Effector CD8-positive, alpha-beta T cell (primary cell): Measurements from ENCODE around the gene GNB1L.

Experiments
- DNase-seq: peaks from one replicate; lab custom pipeline; 2025; lab: John Stamatoyannopoulos, UW

GNB1L gene

GRCh38 chr22:19808873-19809478, 45.7 kb downstream of the GNB1L start:
- DNase-seq, result no peak

DNA sequence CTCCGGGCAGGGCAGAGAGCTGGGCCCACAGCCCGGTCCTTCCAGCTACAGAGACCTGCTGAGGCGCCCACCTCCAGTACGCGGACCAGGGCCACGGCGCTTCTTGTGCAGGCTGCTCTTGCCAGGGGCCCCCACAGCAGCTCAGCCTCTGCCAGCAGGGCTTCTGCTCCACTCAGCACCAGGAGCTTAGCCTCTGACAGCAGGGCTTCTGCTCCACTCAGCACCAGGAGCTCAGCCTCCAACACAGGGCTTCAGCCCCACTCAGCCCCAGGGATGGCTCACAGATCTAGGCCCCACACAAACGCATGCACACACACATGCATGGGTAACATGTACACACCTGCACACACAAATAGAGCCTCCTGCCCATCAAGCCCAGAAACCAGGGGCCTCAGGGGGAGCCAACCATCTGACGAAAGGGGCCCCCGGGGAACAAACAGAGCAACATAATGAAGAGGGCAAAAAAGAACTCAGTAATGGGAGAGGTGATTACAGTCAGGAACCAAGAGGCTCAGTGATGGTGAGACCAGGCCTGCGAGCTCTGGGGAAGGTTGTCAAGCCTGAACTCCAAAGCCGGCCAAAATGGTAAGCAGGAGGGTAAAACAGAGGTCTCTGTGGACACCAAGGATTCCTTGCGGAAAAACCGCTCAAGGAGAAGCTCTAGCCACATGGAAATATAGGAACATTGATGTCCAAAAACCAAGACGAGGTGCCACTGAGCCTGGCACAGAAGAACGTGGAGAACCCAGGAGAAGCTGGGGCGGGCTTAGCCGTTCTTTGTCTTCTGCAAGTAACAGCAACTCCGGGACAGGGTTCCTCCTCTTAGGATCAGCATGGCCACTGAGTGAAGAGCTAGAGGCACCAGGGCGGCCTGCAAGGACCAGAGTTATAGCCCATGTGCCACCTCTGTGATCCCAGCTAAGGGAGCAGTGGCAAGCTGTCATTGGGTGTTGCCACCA, 46.5 kb downstream of the GNB1L start:
- DNase-seq, result no peak

DNA sequence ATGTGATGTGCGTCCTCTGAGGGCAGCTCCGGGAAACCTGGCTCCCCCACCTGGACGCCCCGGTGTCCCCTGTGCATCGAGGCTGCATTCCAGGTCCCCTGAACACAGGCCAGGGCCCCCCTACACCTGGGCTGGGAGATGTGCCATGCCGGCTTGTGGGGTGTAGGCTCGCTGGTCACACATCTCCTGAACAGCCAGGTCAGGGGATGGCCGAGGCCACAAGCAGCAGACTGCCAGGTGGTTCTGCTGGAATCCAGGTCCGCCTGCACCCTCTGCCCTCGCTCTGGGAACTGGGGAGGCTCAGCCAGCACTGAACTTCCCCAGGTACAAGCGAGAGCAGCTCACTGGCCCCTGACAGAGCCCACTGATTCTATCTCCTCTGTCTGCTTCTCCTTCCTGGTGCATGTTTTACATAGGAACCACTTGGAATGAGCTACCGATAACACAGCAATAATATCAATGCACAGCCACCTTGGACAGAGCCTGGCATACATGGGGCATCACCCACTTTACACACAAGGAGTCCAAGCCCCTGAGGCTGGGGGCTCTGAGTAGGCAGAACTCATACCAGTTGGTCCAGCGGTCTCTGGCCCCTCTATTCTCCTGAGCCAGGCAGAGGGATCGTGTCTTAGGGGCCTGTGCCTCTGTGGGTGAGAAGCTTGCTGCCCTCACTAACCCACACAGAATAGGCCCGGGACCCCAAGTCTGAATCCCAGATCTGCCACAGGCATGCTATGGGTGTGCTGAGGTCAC, 47.3 kb downstream of the GNB1L start:
- no peak for DNase-seq

DNA sequence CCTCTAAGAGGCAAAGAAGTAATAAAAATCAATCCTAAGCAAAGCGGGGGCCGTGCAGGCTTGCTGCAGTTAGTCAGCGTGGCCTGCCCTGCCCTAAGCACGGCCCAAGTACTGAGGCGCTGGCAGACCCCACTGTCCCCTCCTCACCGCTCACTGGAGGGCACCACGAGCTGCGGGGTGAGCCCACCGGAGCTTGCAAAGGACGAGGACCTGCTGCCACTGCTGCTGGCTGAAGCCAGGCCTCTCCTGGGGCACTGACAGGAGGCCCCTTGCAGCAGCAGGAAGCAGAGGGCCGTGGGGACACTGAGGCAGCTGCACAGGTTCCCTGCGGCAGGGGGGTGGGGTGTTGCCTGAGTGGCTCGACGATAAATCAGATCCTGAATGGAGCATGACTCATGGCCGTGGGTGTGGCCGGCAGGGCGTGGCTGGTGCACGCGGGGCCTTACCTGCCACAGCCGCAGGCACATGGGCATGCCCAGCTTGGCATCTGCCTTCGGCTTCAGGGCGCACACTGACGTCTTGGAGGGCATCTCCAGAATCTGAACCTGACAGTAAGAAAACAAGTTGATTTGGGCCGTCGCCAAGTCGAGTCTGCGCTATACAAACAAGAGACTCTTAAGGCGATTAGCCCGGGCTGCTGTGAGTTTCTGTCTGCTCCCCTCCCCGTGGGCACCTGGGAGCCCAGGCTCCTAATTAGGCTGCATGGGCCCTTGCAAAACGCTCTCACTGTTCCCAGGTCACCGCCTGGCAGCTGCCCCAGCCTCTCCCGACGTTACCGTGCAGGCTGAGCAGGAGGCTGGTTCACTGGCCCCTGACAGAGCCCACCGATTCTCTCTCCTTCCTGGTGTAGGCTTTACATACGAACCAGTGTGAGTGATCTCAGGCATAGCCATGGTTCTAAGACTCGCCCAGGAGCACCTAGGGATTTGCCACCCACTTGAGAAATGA, 48.2 kb downstream of the GNB1L start:
- DNase-seq, result no peak

DNA sequence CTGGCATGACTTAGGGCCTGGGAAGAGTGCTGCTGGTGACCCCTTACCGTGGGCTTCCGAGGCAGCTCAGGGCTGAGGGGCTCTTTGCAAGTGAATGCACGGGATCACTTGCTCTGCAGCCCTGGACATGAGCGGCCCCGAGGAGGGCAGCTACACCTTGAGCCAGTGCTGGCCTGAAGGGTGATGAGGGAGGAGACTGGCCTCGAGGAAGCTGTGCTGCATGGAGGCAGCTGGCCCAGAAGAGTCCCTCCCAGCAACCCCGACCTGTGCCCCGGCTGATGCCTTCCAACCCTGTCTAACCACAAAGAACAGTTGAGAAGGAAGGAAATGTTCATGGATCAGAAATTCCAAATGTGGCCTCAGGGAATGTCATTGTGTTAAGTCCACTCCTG, 48.9 kb downstream of the GNB1L start:
- no peak for DNase-seq

DNA sequence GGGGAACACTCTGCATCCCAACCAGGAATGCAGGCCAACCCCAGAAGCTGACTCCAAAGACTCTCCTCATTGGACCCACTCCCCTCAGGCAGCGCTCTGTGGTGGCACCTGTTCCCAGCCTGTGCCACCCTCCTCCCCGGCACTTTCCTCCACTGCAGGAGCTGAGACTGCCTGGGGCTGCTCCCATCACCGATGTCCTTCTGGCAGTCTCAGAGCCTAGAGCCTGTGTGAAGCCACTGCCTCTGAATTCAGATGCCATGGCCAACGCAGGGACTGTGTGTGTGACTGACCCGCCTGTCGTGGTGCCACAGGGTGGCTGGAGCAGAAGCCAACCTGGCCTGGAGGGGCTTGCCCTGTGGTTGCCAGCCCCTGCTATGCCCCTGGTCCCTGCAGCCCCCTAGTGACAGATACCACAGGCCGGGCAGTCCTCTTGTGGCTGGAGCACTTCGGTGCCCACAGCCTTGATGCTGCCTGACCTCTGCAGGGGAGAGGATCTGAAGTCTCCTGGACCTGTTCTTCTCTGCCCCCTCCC, 50.9 kb downstream of the GNB1L start:
- no peak for DNase-seq

DNA sequence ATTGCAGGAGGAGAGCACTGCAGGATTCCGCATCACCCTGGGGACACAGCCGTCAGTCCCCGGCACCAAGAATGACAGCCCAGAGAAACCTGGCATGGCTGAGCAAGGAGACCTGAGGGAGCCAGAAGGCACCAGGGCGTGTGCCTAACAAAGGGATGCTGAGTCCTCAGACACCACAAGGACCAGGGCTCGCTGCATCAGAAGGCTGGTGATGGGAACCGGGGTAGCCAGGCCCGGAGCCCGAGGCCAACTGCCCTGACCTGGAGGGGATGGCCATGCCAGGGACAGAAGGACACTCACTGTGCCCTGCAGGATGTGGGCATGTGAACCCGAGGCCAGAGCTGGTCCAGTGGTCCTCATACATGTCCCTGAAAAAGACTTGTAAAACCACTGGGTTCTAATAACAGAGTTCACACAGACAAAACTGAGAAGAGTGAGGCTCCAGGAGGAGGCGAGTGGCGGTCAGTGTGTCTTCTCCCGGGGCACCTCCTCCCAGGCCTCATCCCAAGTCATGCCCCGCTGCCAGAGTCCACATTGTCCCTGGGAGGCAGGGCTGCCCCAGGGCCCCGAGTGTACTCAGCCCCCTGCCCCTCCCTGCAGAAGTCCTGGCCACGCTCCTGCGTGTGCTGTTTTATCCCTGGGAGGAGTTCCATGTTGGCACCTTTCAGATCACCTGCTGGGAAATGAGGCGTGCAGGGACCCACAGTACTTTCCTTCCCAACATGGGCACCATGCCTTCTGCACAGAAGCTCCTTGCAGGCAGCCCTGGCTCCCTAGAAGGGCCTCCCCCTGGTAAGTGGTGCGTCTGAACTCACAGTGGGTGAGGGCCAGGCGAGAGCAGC, 51.6 kb downstream of the GNB1L start:
- no peak for DNase-seq

DNA sequence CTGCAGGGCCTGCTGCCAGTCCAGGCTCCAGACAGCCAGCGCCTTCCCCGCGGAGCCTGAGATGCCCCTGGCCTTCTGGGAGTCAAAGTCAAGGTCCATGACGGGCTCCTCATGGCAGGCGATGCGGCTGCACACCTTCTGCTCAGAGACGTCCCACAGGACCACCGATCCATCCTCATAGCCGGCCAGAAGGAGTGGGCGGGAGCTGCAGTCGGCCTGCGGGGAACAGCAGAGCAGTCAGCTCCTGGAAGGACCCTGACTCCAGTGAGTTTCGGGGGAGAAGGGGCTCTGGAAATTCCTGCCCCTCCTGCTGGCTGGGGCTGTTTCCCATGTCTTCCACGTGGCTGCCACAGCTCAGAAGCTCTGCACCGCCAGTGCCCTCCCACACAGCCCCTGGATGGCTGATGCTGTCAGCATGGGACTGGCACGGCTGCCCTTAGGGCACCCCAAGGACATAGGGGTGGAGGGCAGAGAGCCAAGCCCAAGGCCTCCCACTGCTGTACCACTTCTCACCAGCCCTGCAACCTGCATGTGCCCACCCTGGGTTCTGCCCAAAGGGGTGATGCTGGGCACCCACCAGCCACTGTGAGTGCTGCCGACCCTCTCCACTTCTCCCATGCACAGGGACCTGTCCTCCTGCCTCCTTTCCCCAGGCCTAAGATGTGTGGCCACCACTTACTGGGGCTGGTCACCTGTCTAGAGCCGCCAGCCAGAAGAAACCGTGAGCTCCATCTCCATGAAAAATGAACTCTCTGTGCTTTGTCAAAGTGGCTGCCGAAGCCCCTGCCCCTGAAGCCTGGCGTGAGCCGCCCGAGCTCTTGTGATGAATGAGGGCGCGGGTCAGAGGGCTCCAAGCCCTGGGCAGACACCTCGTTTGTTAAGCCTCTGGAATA, 52.4 kb downstream of the GNB1L start:
- no peak for DNase-seq

DNA sequence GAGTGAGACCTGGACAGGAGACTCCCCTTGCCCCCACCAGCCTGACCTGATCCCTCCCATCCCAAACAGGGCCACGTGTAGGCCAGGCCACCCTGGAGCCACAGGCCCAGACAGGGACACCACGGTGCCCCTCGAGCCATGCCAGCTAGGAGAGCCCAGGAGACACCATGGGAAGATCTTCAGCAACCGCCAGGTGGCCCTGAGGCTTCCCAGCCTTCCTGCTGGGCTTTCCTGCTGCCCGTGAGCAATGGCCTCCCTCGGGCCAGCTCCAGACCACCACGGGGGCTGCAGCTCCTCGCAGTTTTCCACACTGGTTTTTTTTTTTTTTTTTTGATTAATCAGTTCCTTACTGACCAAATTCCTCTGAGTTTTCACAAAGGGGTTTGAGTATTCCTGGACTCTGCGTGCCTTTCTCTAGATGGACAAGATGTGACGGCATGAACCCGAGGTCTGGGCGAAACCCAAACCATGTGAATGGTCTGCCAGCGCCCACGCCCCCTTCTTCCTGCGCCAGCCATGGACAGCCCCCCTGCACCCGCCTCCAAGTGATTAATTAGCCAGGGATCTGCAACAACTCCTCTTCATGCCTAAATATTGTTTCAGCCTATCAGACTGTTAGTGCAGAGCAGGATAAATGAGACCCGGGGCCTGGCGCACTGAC, 53.2 kb downstream of the GNB1L start:
- no peak for DNase-seq

GRCh38 chr22:19800761-19801244, 53.9 kb downstream of the GNB1L start:
- no peak for DNase-seq

DNA sequence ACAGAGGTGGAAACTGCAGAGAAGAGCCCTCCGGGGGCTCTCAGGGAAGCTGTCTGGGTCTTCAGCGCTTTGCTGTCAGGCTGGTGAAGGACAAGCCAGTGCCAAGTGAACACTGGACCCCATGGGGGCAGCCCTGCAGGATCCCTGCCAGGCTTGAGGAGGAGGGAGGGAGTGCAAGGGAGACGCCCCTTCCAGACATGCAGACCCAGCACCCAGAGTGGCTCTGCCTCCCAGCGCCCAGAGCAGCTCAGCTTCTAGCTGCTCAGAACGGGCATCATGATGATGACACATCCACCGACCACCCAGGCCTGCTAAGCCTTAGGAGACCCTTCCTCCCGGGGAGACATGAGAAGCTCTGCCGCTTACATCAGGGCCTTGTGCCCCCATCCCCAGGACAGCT, 54.4 kb downstream of the GNB1L start:
- DNase-seq, result no peak

GRCh38 chr22:19799322-19800190, 55.1 kb downstream of the GNB1L start:
- DNase-seq, result no peak

- DNase-seq, result no peak
Observed at GRCh38 chr22:19798891-19799293, 55.8 kb downstream of the GNB1L start.

DNA sequence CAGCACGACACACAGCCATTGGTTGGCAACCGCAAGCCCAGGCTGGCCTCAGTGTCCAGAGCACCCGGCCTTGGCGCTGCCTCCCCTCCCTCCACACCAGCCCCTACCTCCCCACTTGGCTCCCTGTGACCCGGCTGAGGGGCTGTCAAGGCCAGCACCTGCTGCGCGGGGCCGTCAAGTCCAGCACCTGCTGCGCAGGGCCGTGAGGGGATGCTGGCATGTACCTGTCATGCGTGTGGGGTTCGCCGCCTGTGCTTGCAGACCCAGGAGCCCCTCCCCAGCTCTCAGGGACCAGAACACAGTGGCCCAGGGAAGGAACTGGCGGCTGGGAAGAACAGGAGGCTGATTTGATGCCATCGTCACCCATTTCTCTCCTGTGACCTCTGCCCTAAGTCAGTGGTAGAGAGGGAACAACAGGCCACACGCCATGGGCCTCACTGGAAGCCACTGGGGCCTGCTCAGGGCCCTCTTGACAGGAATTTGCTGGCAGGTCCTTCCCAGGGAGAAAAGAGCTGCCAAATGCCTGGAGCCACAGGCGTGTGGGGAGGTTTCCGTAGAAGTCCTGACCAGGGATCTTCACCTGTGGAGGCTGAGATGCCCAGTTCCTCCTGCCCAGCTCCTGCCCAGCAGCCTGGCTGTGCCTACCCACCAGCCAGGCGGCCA, 56.5 kb downstream of the GNB1L start:
- DNase-seq, result no peak

DNA sequence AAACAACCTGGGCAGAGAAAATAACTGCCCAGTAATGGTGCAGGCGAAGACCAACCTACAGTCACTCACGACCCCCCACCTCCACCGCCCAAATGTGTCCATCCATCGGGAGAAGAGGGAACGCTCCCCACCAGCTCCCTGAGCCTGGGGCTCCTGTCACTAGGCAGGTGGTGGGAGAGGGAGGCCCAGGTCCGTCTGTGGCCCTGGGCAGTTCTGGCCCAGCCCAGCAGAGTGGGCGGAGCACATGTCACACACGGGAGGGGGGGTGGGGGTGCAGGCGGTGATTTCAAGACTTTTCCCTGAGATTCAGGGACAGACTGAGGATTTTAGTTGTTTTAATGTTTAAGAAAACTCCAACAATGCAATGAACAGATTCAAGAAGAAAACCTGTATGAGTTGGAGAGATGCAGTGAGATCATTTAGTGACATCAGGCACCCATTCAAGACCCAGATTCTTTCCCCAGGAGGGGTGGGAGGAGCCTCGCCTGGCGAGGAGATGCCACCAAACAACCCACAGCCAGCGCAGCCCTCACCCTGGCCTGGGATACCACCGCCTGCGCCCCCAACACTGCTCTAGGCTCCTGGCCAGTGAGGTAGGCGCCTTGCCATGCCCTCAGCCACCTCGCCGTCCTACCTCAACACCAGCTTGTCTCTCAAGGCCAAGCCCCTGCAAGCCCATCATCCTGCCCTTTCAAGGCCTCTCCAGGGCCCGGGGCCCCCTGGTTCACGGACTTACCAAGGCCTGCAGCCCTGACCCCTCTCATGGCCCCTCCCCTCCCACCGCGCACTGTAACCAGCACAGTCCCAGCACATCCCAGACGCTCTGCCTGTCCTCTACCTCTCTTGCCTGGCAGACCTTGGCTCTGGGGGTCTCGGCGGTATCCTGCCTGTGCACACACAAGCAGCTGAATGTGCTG, 57.3 kb downstream of the GNB1L start:
- DNase-seq, result no peak

- DNase-seq, result no peak
Observed at GRCh38 chr22:19796160-19796559, 58.5 kb downstream of the GNB1L start.
